A549 (cell line): ENCODE data around the gene RCC1.
"Not testable (repeated sequence)": the region's sequence is repeated elsewhere in the genome, so short reads cannot be mapped to it uniquely, and the experiment has no call there.

Source experiments
- CTCF ChIP-seq: fragments of >200 bp; sonication (Bioruptor Twin); formaldehyde crosslinking; IDR thresholded peaks from 3 replicates; pipeline ENCODE4 v1.5.1; 2016
- PHF8 ChIP-seq: fragments of 200-600 bp; sonication (generic); IDR thresholded peaks from 2 replicates; pipeline ENCODE4 v1.6.1; 2016; ENCODE audit warnings: low read depth, mild to moderate bottlenecking, antibody characterized with exemption, moderate library complexity, borderline replicate concordance
- REST ChIP-seq: fragments of 200-600 bp; sonication (generic); IDR thresholded peaks from 2 replicates; pipeline ENCODE4 v1.6.1; 2016; ENCODE audit warnings: antibody characterized with exemption, mild to moderate bottlenecking, moderate library complexity
- RFX5 ChIP-seq: fragments of 450-650 bp; IDR thresholded peaks from 2 replicates; pipeline ENCODE4 v1.7.1; 2014; ENCODE audit warnings: antibody characterized with exemption, mild to moderate bottlenecking, moderate library complexity

- TF ChIP-seq REST, RFX5, PHF8, CTCF: not testable (repeated sequence)
Measured at GRCh38 chr1:28522537-28522936, 16.7 kb downstream of the RCC1 start.
